EH (cell line): ENCODE results near the gene MYLK4.
A peak's percentile ranks its signal among the peaks of the same experiment; 100 is the strongest.

Experiments used
- DNase-seq: peaks from one replicate; pipeline ENCODE4 v3.0.0-alpha.2; 2015; ENCODE audit warnings: low read depth

The MYLK4 gene

GRCh38 chr6:2656460-2657079 is 94.2 kb downstream of the MYLK4 start:
- no peak for DNase-seq

GRCh38 chr6:2655844-2656433 is 94.8 kb downstream of the MYLK4 start:
- DNase-seq = no peak

GRCh38 chr6:2653369-2654032 is 97.2 kb downstream of the MYLK4 start:
- DNase-seq = no peak

- no peak for DNase-seq
Observed at GRCh38 chr6:2652611-2653010, 98.1 kb downstream of the MYLK4 start.

- DNase-seq = no peak
Observed at GRCh38 chr6:2651961-2652360, 98.8 kb downstream of the MYLK4 start.

GRCh38 chr6:2651536-2651935 is 99.2 kb downstream of the MYLK4 start:
- DNase-seq = no peak

- DNase-seq = no peak
Observed at GRCh38 chr6:2646346-2646745, 104.4 kb downstream of the MYLK4 start.

- no peak for DNase-seq
Observed at GRCh38 chr6:2643935-2644539, 106.7 kb downstream of the MYLK4 start.

GRCh38 chr6:2643130-2643529 is 107.6 kb downstream of the MYLK4 start:
- no peak for DNase-seq

GRCh38 chr6:2641044-2641725 is 109.5 kb downstream of the MYLK4 start:
- no peak for DNase-seq

- DNase-seq = no peak
Observed at GRCh38 chr6:2640551-2640950, 110.2 kb downstream of the MYLK4 start.

- DNase-seq = no peak
Observed at GRCh38 chr6:2639896-2640295, 110.8 kb downstream of the MYLK4 start.

- DNase-seq = no peak
Observed at GRCh38 chr6:2639167-2639566, 111.6 kb downstream of the MYLK4 start.

GRCh38 chr6:2636672-2637071 is 114.0 kb downstream of the MYLK4 start:
- DNase-seq = no peak

GRCh38 chr6:2635911-2636310 is 114.8 kb downstream of the MYLK4 start:
- no peak for DNase-seq

- DNase-seq = peak; percentile 82
Observed at GRCh38 chr6:2634139-2634964, 116.4 kb downstream of the MYLK4 start.

- DNase-seq = no peak
Observed at GRCh38 chr6:2633736-2634135, 117.0 kb downstream of the MYLK4 start.

GRCh38 chr6:2632976-2633584 is 117.6 kb downstream of the MYLK4 start:
- DNase-seq = no peak

GRCh38 chr6:2632368-2632767 is 118.4 kb downstream of the MYLK4 start:
- DNase-seq = peak; percentile 17

GRCh38 chr6:2630891-2631571 is 119.7 kb downstream of the MYLK4 start:
- DNase-seq = peak; percentile 28

GRCh38 chr6:2630359-2630758 is 120.4 kb downstream of the MYLK4 start:
- peak; percentile 93 for DNase-seq
